Measurements from ENCODE around the gene PEF1. TPM values are rescaled to one million over a fixed set of nuclear protein-coding genes. Genes with fewer than 3 reads are reported as not detected.

Gene PEF1
- polyA plus RNA-seq, 3 donors = 36.6 to 81.7 (median 70.7) TPM

DNA sequence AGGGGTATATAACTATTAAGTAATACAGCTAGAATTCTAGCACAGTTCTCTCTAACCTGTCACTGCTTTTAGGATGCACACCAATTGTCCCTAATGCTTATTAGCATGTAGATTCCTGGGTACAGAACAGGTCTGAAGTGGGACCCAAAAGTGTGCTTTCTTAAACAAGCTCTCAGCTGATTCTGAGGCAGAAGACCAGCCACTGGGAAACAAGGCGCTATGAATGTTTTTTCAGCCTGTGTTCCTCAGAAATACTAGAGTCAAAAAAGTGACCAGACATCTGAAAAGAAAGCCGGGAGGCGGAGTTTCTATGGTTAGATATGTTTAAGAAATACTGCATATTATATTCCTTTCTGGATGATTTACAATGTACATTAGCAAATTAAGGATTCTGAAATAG lies 1.8 kb downstream of the PEF1 start:
- H3K9me3 Mint-ChIP-seq = peaks cover 0 to 1% (median 0%) of the 10 kb centered on the region in 7 donors
- no peaks in the 10 kb centered on the region for H3K27me3 Mint-ChIP-seq (ENCODE audit: low read depth in 3 of 3)
- peaks cover 22% of the 10 kb centered on the region for H3K4me1 Mint-ChIP-seq
- Histone ChIP-seq H3K27me3 (ENCODE audit: control insufficient read depth in 2 of 2, insufficient read depth in 2 of 2, low read length in 2 of 2) (no peaks in the 10 kb centered on the region), H3K79me2 (ENCODE audit: insufficient read depth, low read length) (peaks cover 57% of the 10 kb centered on the region), H3K4me1 (ENCODE audit: control insufficient read depth in 1 of 2, insufficient read depth in 2 of 2, low read length in 2 of 2) (peaks cover 42 to 47% of the 10 kb centered on the region in 2 donors), H3K27ac (ENCODE audit: low read depth in 1 of 2, low read length in 2 of 2) (peak overlapping the region in 1 of 2 donors; percentile 100), H2AFZ (ENCODE audit: insufficient read depth, low read depth, low read length, poor library complexity, severe bottlenecking) (no peak overlapping the region), H3K4me2 (replicated peaks; ENCODE audit: extremely low read depth, low read length, poor library complexity, severe bottlenecking) (no peak overlapping the region), H3K4me3 (replicated peaks in 1 of 3; ENCODE audit: low read depth in 2 of 3, low read length in 3 of 3) (no peak overlapping the region), H4K20me1 (ENCODE audit: insufficient read depth, low read length) (peaks cover 8% of the 10 kb centered on the region), H3K36me3 (replicated peaks in 1 of 2; ENCODE audit: control insufficient read depth in 1 of 2, insufficient read depth in 2 of 2, low read length in 2 of 2) (no peaks in the 10 kb centered on the region), H3K9me3 (replicated peaks in 1 of 2; ENCODE audit: control insufficient read depth in 1 of 2, insufficient read depth in 1 of 2, low read length in 2 of 2) (no peaks in the 10 kb centered on the region), H3K9ac (ENCODE audit: insufficient read depth, low read length, poor library complexity, severe bottlenecking) (no peak overlapping the region)
- 100% methylated on average over 1 of the region's 3 CpGs for WGBS (ENCODE audit: insufficient coverage)
- intact Hi-C loops (cut with micrococcal nuclease) = loop anchor here in 1 of 2 donors (5.0 kb wide), 1 partner anchor 36 kb away; no protein-coding TSS in a partner anchor
- TF ChIP-seq, protein P1, sequence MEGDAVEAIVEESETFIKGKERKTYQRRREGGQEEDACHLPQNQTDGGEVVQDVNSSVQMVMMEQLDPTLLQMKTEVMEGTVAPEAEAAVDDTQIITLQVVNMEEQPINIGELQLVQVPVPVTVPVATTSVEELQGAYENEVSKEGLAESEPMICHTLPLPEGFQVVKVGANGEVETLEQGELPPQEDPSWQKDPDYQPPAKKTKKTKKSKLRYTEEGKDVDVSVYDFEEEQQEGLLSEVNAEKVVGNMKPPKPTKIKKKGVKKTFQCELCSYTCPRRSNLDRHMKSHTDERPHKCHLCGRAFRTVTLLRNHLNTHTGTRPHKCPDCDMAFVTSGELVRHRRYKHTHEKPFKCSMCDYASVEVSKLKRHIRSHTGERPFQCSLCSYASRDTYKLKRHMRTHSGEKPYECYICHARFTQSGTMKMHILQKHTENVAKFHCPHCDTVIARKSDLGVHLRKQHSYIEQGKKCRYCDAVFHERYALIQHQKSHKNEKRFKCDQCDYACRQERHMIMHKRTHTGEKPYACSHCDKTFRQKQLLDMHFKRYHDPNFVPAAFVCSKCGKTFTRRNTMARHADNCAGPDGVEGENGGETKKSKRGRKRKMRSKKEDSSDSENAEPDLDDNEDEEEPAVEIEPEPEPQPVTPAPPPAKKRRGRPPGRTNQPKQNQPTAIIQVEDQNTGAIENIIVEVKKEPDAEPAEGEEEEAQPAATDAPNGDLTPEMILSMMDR (IDR thresholded peaks at IDR 0.05) = no peak
- H3K36me3 Mint-ChIP-seq = peaks cover 2 to 3% of the 10 kb centered on the region in 2 donors
- DNase-seq = no peak
- peak overlapping the region in 1 of 7 donors; percentile 0 for H3K27ac Mint-ChIP-seq
- H3K4me3 Mint-ChIP-seq = no peak overlapping the region

DNA sequence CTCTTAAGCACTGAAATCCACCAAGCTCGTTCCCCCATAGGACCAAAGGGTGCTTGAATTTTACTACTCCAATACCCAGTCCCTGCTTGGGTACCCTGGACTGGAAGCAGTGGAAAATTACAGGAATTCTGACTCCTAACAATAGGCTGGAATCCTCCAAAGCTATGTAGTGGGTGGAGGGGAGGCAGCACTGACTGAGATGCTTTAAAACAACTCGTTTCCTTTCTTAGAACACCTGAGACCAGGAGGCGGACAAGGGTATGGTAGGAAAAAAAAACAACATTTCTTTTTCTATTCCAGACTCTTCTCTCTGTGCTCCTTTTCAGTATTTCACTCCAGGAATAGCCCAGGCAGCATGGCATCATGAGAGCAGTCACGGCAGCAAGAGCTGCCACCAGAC lies 2.3 kb downstream of the PEF1 start:
- peaks cover 42 to 47% of the 10 kb centered on the region in 2 donors for H3K4me1 ChIP-seq (ENCODE audit: control insufficient read depth in 1 of 2, insufficient read depth in 2 of 2, low read length in 2 of 2)
- peaks cover 63% of the 10 kb centered on the region for H3K79me2 ChIP-seq (ENCODE audit: insufficient read depth, low read length)
- no peak overlapping the region for H3K4me3 Mint-ChIP-seq
- H3K9me3 ChIP-seq (replicated peaks in 1 of 2; ENCODE audit: control insufficient read depth in 1 of 2, insufficient read depth in 1 of 2, low read length in 2 of 2) = no peaks in the 10 kb centered on the region
- peaks cover 0 to 1% (median 0%) of the 10 kb centered on the region in 7 donors for H3K9me3 Mint-ChIP-seq
- H3K36me3 Mint-ChIP-seq = peaks cover 7% of the 10 kb centered on the region in 2 donors
- no peak overlapping the region for H3K4me3 ChIP-seq (replicated peaks in 1 of 3; ENCODE audit: low read depth in 2 of 3, low read length in 3 of 3)
- no peak overlapping the region for H3K9ac ChIP-seq (ENCODE audit: insufficient read depth, low read length, poor library complexity, severe bottlenecking)
- no peak overlapping the region for H3K4me2 ChIP-seq (replicated peaks; ENCODE audit: extremely low read depth, low read length, poor library complexity, severe bottlenecking)
- no peak overlapping the region for H2AFZ ChIP-seq (ENCODE audit: insufficient read depth, low read depth, low read length, poor library complexity, severe bottlenecking)
- no peaks in the 10 kb centered on the region for H3K27me3 ChIP-seq (ENCODE audit: control insufficient read depth in 2 of 2, insufficient read depth in 2 of 2, low read length in 2 of 2)
- 83% methylated on average over 1 of the region's 4 CpGs for WGBS (ENCODE audit: insufficient coverage)
- H3K4me1 Mint-ChIP-seq = peaks cover 25% of the 10 kb centered on the region
- H3K27ac Mint-ChIP-seq = peak overlapping the region in 3 of 7 donors; percentile 0 to 54 (median 37)
- no peak for DNase-seq
- H3K27ac ChIP-seq (ENCODE audit: low read depth in 1 of 2, low read length in 2 of 2) = no peak overlapping the region
- TF ChIP-seq, protein P1 (IDR thresholded peaks at IDR 0.05) = no peak
- no peaks in the 10 kb centered on the region for H3K27me3 Mint-ChIP-seq (ENCODE audit: low read depth in 3 of 3)
- peaks cover 9% of the 10 kb centered on the region for H4K20me1 ChIP-seq (ENCODE audit: insufficient read depth, low read length)
- H3K36me3 ChIP-seq (replicated peaks in 1 of 2; ENCODE audit: control insufficient read depth in 1 of 2, insufficient read depth in 2 of 2, low read length in 2 of 2) = no peaks in the 10 kb centered on the region
- intact Hi-C loops (cut with micrococcal nuclease) = loop anchor here in 1 of 2 donors (5.0 kb wide), 1 partner anchor 35 kb away; no protein-coding TSS in a partner anchor
